Esophagus muscularis mucosa (tissue), 4 donors: ENCODE data around the gene KCNQ5. TPM values are rescaled to one million over a fixed set of nuclear protein-coding genes. Genes with fewer than 3 reads are reported as not detected.

Source experiments
- DNase-seq: peaks from one replicate; pipeline ENCODE4 v3.0.0-alpha.2; 2017; ENCODE audit errors: extremely low spot score
- H3K27ac ChIP-seq, 4 donors: fragments of 200-600 bp; sonication (generic); replicated peaks in 1 of 4; 1 replicate in 3 of 4; 2 replicates in 1 of 4; pipeline ENCODE4 v1.5.1; 2016 to 2019; ENCODE audit warnings: mild to moderate bottlenecking in 1 of 4
- H3K27me3 ChIP-seq, 4 donors: fragments of 200-600 bp; sonication (generic); one replicate each; pipeline versions ENCODE4 v1.5.1 to v1.6.0; 2016 to 2019
- H3K36me3 ChIP-seq, 4 donors: fragments of 200-600 bp; sonication (generic); one replicate each; pipeline ENCODE4 v1.5.1; 2016 to 2019
- H3K4me1 ChIP-seq, 4 donors: fragments of 200-600 bp; sonication (generic); one replicate each; pipeline ENCODE4 v1.5.1; 2016 to 2019
- H3K4me3 ChIP-seq, 4 donors: fragments of 200-600 bp; sonication (generic); 1 replicate in 2 of 4; 2 replicates in 2 of 4; pipeline ENCODE4 v1.5.1; 2016 to 2019; ENCODE audit warnings: mild to moderate bottlenecking in 4 of 4, moderate library complexity in 1 of 4
- H3K9me3 ChIP-seq, 4 donors: fragments of 200-600 bp; sonication (generic); 1 replicate in 3 of 4; 2 replicates in 1 of 4; pipeline ENCODE4 v1.5.1; 2016 to 2019
- CTCF ChIP-seq, 3 experiments: fragments of 200-600 bp in 2 of 3; fragments of 450-650 bp in 1 of 3; sonication (generic) in 2 of 3; IDR thresholded peaks; one replicate each; pipeline ENCODE4 v1.5.1; 2017 to 2019; ENCODE audit warnings: antibody characterized with exemption in 3 of 3, mild to moderate bottlenecking in 2 of 3, moderate library complexity in 1 of 3
- EP300 ChIP-seq: sonication (generic); formaldehyde crosslinking; IDR thresholded peaks from one replicate; pipeline ENCODE4 v1.6.1; 2017; ENCODE audit warnings: antibody characterized with exemption
- POLR2A ChIP-seq: fragments of 450-650 bp; IDR thresholded peaks from one replicate; pipeline ENCODE4 v1.6.1; 2017; ENCODE audit warnings: antibody characterized with exemption, moderate library complexity, mild to moderate bottlenecking, low read depth
- POLR2AphosphoS5 ChIP-seq, 2 donors: sonication (generic); formaldehyde crosslinking; IDR thresholded peaks; one replicate each; pipeline ENCODE4 v1.6.1; 2017; ENCODE audit warnings: antibody characterized with exemption in 2 of 2
- WGBS: methylation state at CpG from one replicate; pipeline ENCODE4 v1.1.5; 2018; 5-methylcytosine and 5-hydroxymethylcytosine counted together
- intact Hi-C: fragments of 100-400 bp; cut with DNase I; formaldehyde crosslinking; loops from one replicate; pipeline ENCODE4 v1.15.1; 2023
- total RNA-seq, 4 donors: library from RNA; depleted of rRNA; stranded (reverse); fragments of >200 nt; gene quantifications; one replicate each; pipeline versions ENCODE4 v1.1.0 to v1.2.1, GENCODE V29; 2016

Gene KCNQ5
- total RNA-seq, 4 donors from 2014 or later: 1.2 to 2.2 (median 1.8) TPM

- Histone ChIP-seq H3K36me3 (no peaks in the 10 kb centered on the region), H3K27me3 (no peaks in the 10 kb centered on the region), H3K27ac (no peak overlapping the region), H3K4me3 (no peak overlapping the region), H3K4me1 (peaks cover 0 to 8% (median 7%) of the 10 kb centered on the region in 4 donors), H3K9me3 (no peaks in the 10 kb centered on the region)
- intact Hi-C loops: no loop called here
- TF ChIP-seq CTCF (IDR thresholded peaks at IDR 0.05) (peak in 1 of 3 experiments; percentile 4), POLR2A (no peak), POLR2AphosphoS5 (IDR thresholded peaks at IDR 0.05) (no peak), EP300 (no peak)
- 74% methylated on average over 11 of the region's 11 CpGs for WGBS
- no peak for DNase-seq
Observed at GRCh38 chr6:73134588-73134987, 512.7 kb downstream of the KCNQ5 start.

- 89% methylated on average over 3 of the region's 3 CpGs for WGBS
- no peak for DNase-seq
- no peaks in the 10 kb centered on the region for H3K9me3 ChIP-seq
- H3K27me3 ChIP-seq: no peaks in the 10 kb centered on the region
- H3K4me3 ChIP-seq: no peak overlapping the region
- intact Hi-C loops: no loop called here
- no peaks in the 10 kb centered on the region for H3K36me3 ChIP-seq
- no peaks in the 10 kb centered on the region for H3K4me1 ChIP-seq
- TF ChIP-seq POLR2AphosphoS5 (IDR thresholded peaks at IDR 0.05): no peak
- no peak for TF ChIP-seq CTCF (IDR thresholded peaks at IDR 0.05)
- TF ChIP-seq EP300: no peak
- TF ChIP-seq POLR2A: no peak
- H3K27ac ChIP-seq: no peak overlapping the region
Observed at GRCh38 chr6:73139681-73140383, 518.0 kb downstream of the KCNQ5 start.

GRCh38 chr6:73143551-73143950 lies 521.7 kb downstream of the KCNQ5 start:
- WGBS: 83% methylated on average over 4 of the region's 4 CpGs

GRCh38 chr6:73144516-73144915 lies 522.7 kb downstream of the KCNQ5 start:
- H3K36me3 ChIP-seq: no peaks in the 10 kb centered on the region
- no peaks in the 10 kb centered on the region for H3K9me3 ChIP-seq
- DNase-seq: no peak
- no peaks in the 10 kb centered on the region for H3K27me3 ChIP-seq
- no peak overlapping the region for H3K27ac ChIP-seq
- TF ChIP-seq EP300 (no peak), CTCF (IDR thresholded peaks at IDR 0.05) (no peak), POLR2AphosphoS5 (IDR thresholded peaks at IDR 0.05) (no peak), POLR2A (no peak)
- no peaks in the 10 kb centered on the region for H3K4me1 ChIP-seq
- no peak overlapping the region for H3K4me3 ChIP-seq
- intact Hi-C loops: no loop called here

More at GRCh38 chr6:73143551-73143950, 521.7 kb downstream of the KCNQ5 start:
- H3K36me3 ChIP-seq: no peaks in the 10 kb centered on the region
- no peak overlapping the region for H3K27ac ChIP-seq
- H3K4me1 ChIP-seq: no peaks in the 10 kb centered on the region
- no peak for DNase-seq
- H3K9me3 ChIP-seq: no peaks in the 10 kb centered on the region
- H3K27me3 ChIP-seq: no peaks in the 10 kb centered on the region
- intact Hi-C loops: no loop called here
- TF ChIP-seq POLR2A (no peak), POLR2AphosphoS5 (IDR thresholded peaks at IDR 0.05) (no peak), EP300 (no peak), CTCF (IDR thresholded peaks at IDR 0.05) (no peak)
- H3K4me3 ChIP-seq: no peak overlapping the region

GRCh38 chr6:73145690-73146089 lies 523.8 kb downstream of the KCNQ5 start:
- 86% methylated on average over 6 of the region's 6 CpGs for WGBS
- Histone ChIP-seq H3K27me3 (no peaks in the 10 kb centered on the region), H3K27ac (no peak overlapping the region), H3K36me3 (no peaks in the 10 kb centered on the region), H3K4me1 (no peaks in the 10 kb centered on the region), H3K9me3 (no peaks in the 10 kb centered on the region), H3K4me3 (no peak overlapping the region)
- intact Hi-C loops: no loop called here
- TF ChIP-seq EP300: no peak
- no peak for TF ChIP-seq CTCF (IDR thresholded peaks at IDR 0.05)
- TF ChIP-seq POLR2AphosphoS5 (IDR thresholded peaks at IDR 0.05): no peak
- no peak for TF ChIP-seq POLR2A
- no peak for DNase-seq
